H1 (cell line): ENCODE results near the gene DMPK.

Experiments used
- CBX5 ChIP-seq: fragments of 300-800, 300-1000 bp; sonication (generic); IDR thresholded peaks from 2 replicates; pipeline ENCODE4 v1.7.1; 2016; ENCODE audit warnings: antibody characterized with exemption, low read length, low read depth
- EP300 ChIP-seq, 2 experiments: IDR thresholded peaks; 1 replicate in 1 of 2; 2 replicates in 1 of 2; pipeline ENCODE4 v1.6.1; 2011 to 2012; ENCODE audit warnings: low read depth in 2 of 2, low read length in 2 of 2, mild to moderate bottlenecking in 2 of 2, borderline replicate concordance in 1 of 2, inconsistent platforms in 1 of 2, moderate library complexity in 1 of 2
- POLR2A ChIP-seq, 2 experiments: IDR thresholded peaks; 1 replicate in 1 of 2; 2 replicates in 1 of 2; pipeline ENCODE4 v1.6.1; 2011; ENCODE audit warnings: low read depth in 2 of 2, low read length in 2 of 2, mild to moderate bottlenecking in 2 of 2; ENCODE audit errors: control extremely low read depth in 1 of 2
- SP1 ChIP-seq: IDR thresholded peaks from 2 replicates; pipeline ENCODE4 v1.6.1; 2011; ENCODE audit warnings: low read depth, low read length
- SRF ChIP-seq: IDR thresholded peaks from 2 replicates; pipeline ENCODE4 v1.6.1; 2011; ENCODE audit warnings: mild to moderate bottlenecking, low read depth, low read length, moderate library complexity
- TF ChIP-seq, protein P1 (sequence below), 3 experiments: IDR thresholded peaks; 1 replicate in 2 of 3; 2 replicates in 1 of 3; pipeline versions ENCODE4 v1.5.1 to v1.6.1; 2011; ENCODE audit warnings: low read length in 3 of 3, mild to moderate bottlenecking in 3 of 3, inconsistent platforms in 2 of 3, low read depth in 1 of 3, moderate library complexity in 1 of 3; ENCODE audit not compliant: insufficient read depth in 1 of 3; ENCODE audit errors: control extremely low read depth in 1 of 3

DNA sequence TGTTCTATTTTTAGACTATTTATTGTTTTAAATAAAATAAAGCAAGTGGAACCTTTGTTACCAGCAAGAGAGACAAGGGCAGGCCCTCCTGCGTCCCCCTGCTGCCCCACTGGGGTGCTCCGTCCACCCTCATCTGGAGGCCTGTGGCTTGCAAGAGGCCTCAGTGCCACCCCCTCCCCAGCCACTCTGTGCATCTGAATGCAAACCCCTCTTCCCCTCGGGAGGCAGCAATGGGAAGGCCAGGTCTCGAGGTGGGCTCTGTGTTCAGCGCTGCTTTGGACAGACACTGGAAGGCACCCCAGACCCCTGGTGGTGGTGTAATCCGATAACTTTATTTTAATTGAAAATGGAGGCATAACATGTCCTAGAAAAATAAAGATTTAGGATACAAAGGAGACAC lies 17.8 kb downstream of the DMPK start:
- TF ChIP-seq POLR2A (IDR thresholded peaks at IDR 0.05; ENCODE audit: control extremely low read depth in 1 of 2, low read depth in 2 of 2, low read length in 2 of 2) (no peak), SP1 (no peak), CBX5 (no peak), SRF (no peak), EP300 (IDR thresholded peaks at IDR 0.05; ENCODE audit: borderline replicate concordance in 1 of 2, low read depth in 2 of 2, low read length in 2 of 2) (no peak)
- TF ChIP-seq, protein P1, sequence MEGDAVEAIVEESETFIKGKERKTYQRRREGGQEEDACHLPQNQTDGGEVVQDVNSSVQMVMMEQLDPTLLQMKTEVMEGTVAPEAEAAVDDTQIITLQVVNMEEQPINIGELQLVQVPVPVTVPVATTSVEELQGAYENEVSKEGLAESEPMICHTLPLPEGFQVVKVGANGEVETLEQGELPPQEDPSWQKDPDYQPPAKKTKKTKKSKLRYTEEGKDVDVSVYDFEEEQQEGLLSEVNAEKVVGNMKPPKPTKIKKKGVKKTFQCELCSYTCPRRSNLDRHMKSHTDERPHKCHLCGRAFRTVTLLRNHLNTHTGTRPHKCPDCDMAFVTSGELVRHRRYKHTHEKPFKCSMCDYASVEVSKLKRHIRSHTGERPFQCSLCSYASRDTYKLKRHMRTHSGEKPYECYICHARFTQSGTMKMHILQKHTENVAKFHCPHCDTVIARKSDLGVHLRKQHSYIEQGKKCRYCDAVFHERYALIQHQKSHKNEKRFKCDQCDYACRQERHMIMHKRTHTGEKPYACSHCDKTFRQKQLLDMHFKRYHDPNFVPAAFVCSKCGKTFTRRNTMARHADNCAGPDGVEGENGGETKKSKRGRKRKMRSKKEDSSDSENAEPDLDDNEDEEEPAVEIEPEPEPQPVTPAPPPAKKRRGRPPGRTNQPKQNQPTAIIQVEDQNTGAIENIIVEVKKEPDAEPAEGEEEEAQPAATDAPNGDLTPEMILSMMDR (IDR thresholded peaks at IDR 0.05; ENCODE audit: control extremely low read depth in 1 of 3, insufficient read depth in 1 of 3, low read depth in 1 of 3, low read length in 3 of 3) = no peak
